ENCODE measurements around the gene LRRC45.

DNA sequence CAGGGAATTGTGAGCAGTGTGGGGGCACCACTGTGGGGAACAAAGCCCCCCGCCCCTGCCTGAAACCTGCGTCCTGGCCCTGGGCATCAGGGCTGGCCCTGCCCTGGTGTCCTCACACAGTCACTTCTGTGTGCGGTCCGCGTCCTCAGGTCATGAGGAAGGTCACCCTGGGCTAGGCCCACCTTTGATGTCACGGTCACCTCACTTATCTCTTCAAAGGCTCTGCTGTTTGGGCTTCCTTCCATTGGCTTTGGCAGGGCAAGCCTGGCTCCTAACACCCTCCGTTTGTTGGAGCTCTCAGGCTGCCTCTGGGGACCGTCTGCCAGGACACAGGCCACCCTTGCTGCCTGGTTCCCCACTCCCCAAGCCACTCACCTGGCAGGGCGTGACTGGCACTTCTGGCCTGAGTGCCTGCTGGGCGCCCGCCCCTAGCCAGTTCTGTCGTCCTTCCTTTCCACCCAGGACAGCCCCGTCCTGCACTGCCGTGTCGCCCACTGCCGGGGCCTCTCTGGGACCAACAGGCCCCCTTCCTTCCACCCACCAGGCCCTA, 9.3 kb upstream of the LRRC45 start:
- TF ChIP-seq, protein P1, sequence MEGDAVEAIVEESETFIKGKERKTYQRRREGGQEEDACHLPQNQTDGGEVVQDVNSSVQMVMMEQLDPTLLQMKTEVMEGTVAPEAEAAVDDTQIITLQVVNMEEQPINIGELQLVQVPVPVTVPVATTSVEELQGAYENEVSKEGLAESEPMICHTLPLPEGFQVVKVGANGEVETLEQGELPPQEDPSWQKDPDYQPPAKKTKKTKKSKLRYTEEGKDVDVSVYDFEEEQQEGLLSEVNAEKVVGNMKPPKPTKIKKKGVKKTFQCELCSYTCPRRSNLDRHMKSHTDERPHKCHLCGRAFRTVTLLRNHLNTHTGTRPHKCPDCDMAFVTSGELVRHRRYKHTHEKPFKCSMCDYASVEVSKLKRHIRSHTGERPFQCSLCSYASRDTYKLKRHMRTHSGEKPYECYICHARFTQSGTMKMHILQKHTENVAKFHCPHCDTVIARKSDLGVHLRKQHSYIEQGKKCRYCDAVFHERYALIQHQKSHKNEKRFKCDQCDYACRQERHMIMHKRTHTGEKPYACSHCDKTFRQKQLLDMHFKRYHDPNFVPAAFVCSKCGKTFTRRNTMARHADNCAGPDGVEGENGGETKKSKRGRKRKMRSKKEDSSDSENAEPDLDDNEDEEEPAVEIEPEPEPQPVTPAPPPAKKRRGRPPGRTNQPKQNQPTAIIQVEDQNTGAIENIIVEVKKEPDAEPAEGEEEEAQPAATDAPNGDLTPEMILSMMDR (IDR thresholded peaks at IDR 0.05) = no peak
- TF ChIP-seq POLR2A (IDR thresholded peaks at IDR 0.05) = no peak

All from heart left ventricle (tissue), 13 donors.